CD4-positive, alpha-beta T cell (primary cell): Measurements from ENCODE around the gene C10orf62. TPM values are rescaled to one million over a fixed set of nuclear protein-coding genes. Genes with fewer than 3 reads are reported as not detected.

Experiments
- ATAC-seq: fragments of 200-7000 bp; cut with Tn5 transposase; one replicate; pipeline ENCODE4 v1.10.0; 2022; ENCODE audit warnings: mild to moderate bottlenecking; ENCODE audit not compliant: poor library complexity
- CTCF ChIA-PET: fragments of 350-600 bp; sonication (Branson Sonifier 250); formaldehyde crosslinking; loops from one replicate; lab custom pipeline; 2021; ENCODE audit warnings: antibody characterized with exemption, inconsistent platforms; lab: Charles Lee
- POLR2A ChIA-PET: fragments of 350-600 bp; sonication (Branson Sonifier 250); formaldehyde crosslinking; loops from one replicate; lab custom pipeline; 2021; ENCODE audit warnings: antibody characterized with exemption, inconsistent platforms; lab: Charles Lee
- DNase-seq, 14 experiments: peaks; one replicate each; pipeline ENCODE4 v3.0.0-alpha.2; 2013 to 2020; ENCODE audit warnings: mixed read lengths in 2 of 14
- H3K27ac ChIP-seq, 2 donors: one replicate each; pipeline versions ENCODE4 v1.5.1 to v1.7.0; 2013; ENCODE audit warnings: low read length in 2 of 2, low read depth in 1 of 2, mild to moderate bottlenecking in 1 of 2
- H3K27me3 ChIP-seq, 2 experiments: 1 replicate in 1 of 2; 2 replicates in 1 of 2; pipeline versions ENCODE4 v1.6.1 to v1.7.0; 2013; ENCODE audit warnings: low read length in 2 of 2, control low read depth in 1 of 2, mild to moderate bottlenecking in 1 of 2, moderate library complexity in 1 of 2; ENCODE audit not compliant: insufficient read depth in 2 of 2, control insufficient read depth in 1 of 2
- H3K36me3 ChIP-seq: one replicate; pipeline ENCODE4 v1.6.1; 2013; ENCODE audit warnings: low read length, control low read depth; ENCODE audit not compliant: insufficient read depth
- H3K4me1 ChIP-seq: one replicate; pipeline ENCODE4 v1.6.1; 2013; ENCODE audit warnings: low read length, control low read depth; ENCODE audit not compliant: insufficient read depth
- H3K4me3 ChIP-seq: one replicate; pipeline ENCODE4 v1.5.1; 2013; ENCODE audit warnings: mild to moderate bottlenecking, low read length, moderate library complexity
- H3K9me3 ChIP-seq, 2 experiments: 1 replicate in 1 of 2; 2 replicates in 1 of 2; pipeline versions ENCODE4 v1.6.1 to v1.7.0; 2013; ENCODE audit warnings: low read length in 2 of 2, mild to moderate bottlenecking in 2 of 2, control low read depth in 1 of 2, moderate library complexity in 1 of 2; ENCODE audit not compliant: control insufficient read depth in 1 of 2, insufficient read depth in 1 of 2
- H3K27ac Mint-ChIP-seq: one replicate; pipeline ENCODE4 v1.8.0; 2020; ENCODE audit warnings: mixed read lengths
- H3K27me3 Mint-ChIP-seq: one replicate; pipeline ENCODE4 v1.8.0; 2021; ENCODE audit warnings: mixed read lengths
- H3K36me3 Mint-ChIP-seq: one replicate; pipeline ENCODE4 v1.8.0; 2021; ENCODE audit warnings: low read depth, mixed read lengths
- H3K4me1 Mint-ChIP-seq: one replicate; pipeline ENCODE4 v1.8.0; 2021; ENCODE audit warnings: low read depth, mixed read lengths
- H3K4me3 Mint-ChIP-seq: one replicate; pipeline ENCODE4 v1.8.0; 2020; ENCODE audit warnings: mild to moderate bottlenecking, mixed read lengths
- H3K9me3 Mint-ChIP-seq: one replicate; pipeline ENCODE4 v1.8.0; 2020; ENCODE audit warnings: mixed read lengths
- CTCF ChIP-seq: fragments of 200-600 bp; IDR thresholded peaks from one replicate; pipeline ENCODE4 v1.8.0; 2022; ENCODE audit warnings: antibody characterized with exemption, mild to moderate bottlenecking
- intact Hi-C, 2 experiments: fragments of 100-400 bp; cut with DNase I in 1 of 2; cut with micrococcal nuclease in 1 of 2; formaldehyde crosslinking; loops; one replicate each; pipeline versions ENCODE4 v1.15.1 to v1.9.0; 2023 to 2025; cut with DNase I, micrococcal nuclease
- total RNA-seq, 174 experiments: library from RNA in 2 of 174; stranded (reverse) in 2 of 174; gene quantifications; one replicate each; pipeline ENCODE4 v1.2.3 and lab custom pipeline; 2021 to 2026

C10orf62 gene
- total RNA-seq, 2 experiments from 2014 or later: not detected

GRCh38 chr10:97590082-97590747 is 694 bp downstream of the C10orf62 start:
- no peaks in the 10 kb centered on the region for H3K36me3 Mint-ChIP-seq
- no peaks in the 10 kb centered on the region for H3K27me3 Mint-ChIP-seq
- ATAC-seq (no peak), DNase-seq (peak in 1 of 14 experiments; percentile 21)
- no peak overlapping the region for H3K4me3 Mint-ChIP-seq
- Histone ChIP-seq H3K27me3 (no peaks in the 10 kb centered on the region), H3K27ac (no peak overlapping the region), H3K36me3 (no peaks in the 10 kb centered on the region), H3K9me3 (no peaks in the 10 kb centered on the region), H3K4me3 (no peak overlapping the region), H3K4me1 (no peaks in the 10 kb centered on the region)
- CTCF ChIA-PET: no interaction called here
- H3K27ac Mint-ChIP-seq: no peak overlapping the region
- POLR2A ChIA-PET: no interaction called here
- H3K4me1 Mint-ChIP-seq: no peaks in the 10 kb centered on the region
- no peaks in the 10 kb centered on the region for H3K9me3 Mint-ChIP-seq
- intact Hi-C loops: no loop called here
- TF ChIP-seq CTCF: no peak

- intact Hi-C loops: no loop called here
- DNase-seq (no peak), ATAC-seq (no peak)
- ChIA-PET POLR2A (no interaction called here), CTCF (no interaction called here)
- no peaks in the 10 kb centered on the region for H3K9me3 Mint-ChIP-seq
- Histone ChIP-seq H3K4me3 (no peak overlapping the region), H3K9me3 (no peaks in the 10 kb centered on the region), H3K36me3 (no peaks in the 10 kb centered on the region), H3K4me1 (no peaks in the 10 kb centered on the region), H3K27ac (no peak overlapping the region), H3K27me3 (no peaks in the 10 kb centered on the region)
- H3K36me3 Mint-ChIP-seq: no peaks in the 10 kb centered on the region
- H3K4me1 Mint-ChIP-seq: no peaks in the 10 kb centered on the region
- no peaks in the 10 kb centered on the region for H3K27me3 Mint-ChIP-seq
- no peak overlapping the region for H3K27ac Mint-ChIP-seq
- H3K4me3 Mint-ChIP-seq: no peak overlapping the region
- TF ChIP-seq CTCF: no peak
These were observed 1.4 kb downstream of the C10orf62 start for GRCh38 chr10:97590748-97591495.

GRCh38 chr10:97593421-97593820 is 3.9 kb downstream of the C10orf62 start:
- Mint-ChIP-seq H3K4me1 (no peaks in the 10 kb centered on the region), H3K4me3 (no peak overlapping the region), H3K27ac (no peak overlapping the region), H3K27me3 (no peaks in the 10 kb centered on the region), H3K9me3 (no peaks in the 10 kb centered on the region), H3K36me3 (no peaks in the 10 kb centered on the region)
- CTCF ChIA-PET: no interaction called here
- Histone ChIP-seq H3K36me3 (no peaks in the 10 kb centered on the region), H3K9me3 (no peaks in the 10 kb centered on the region), H3K4me1 (no peaks in the 10 kb centered on the region), H3K4me3 (no peak overlapping the region), H3K27me3 (no peaks in the 10 kb centered on the region), H3K27ac (no peak overlapping the region)
- TF ChIP-seq CTCF: no peak
- no peak for ATAC-seq
- DNase-seq: no peak
- intact Hi-C loops: no loop called here
- POLR2A ChIA-PET: no interaction called here
